IMR-90 (cell line): ENCODE measurements around the gene TMOD4. TPM values are rescaled to one million over a fixed set of nuclear protein-coding genes. Genes with fewer than 3 reads are reported as not detected.
A peak's percentile ranks its signal among the peaks of the same experiment; 100 is the strongest.

ENCODE experiments used
- ATAC-seq: fragments of 200-7000 bp; cut with Tn5 transposase; 2 replicates; pipeline ENCODE4 v1.9.1; 2020; ENCODE audit warnings: low read depth, mild to moderate bottlenecking, moderate library complexity
- BruUV-seq: library from RNA; stranded (reverse); fragments of 400-500 nt; replicated peaks from 2 replicates; lab custom pipeline; 2021; lab: Mats Ljungman, UMichigan
- CTCF ChIA-PET: fragments of 300-600 bp; formaldehyde crosslinking; extraction: SDS; loops from one replicate; lab custom pipeline; 2021; ENCODE audit warnings: antibody characterized with exemption; lab: Yijun Ruan, JAX
- POLR2A ChIA-PET: fragments of 300-600 bp; sonication (Branson Sonifier 250); formaldehyde crosslinking; loops from one replicate; lab custom pipeline; 2022; ENCODE audit warnings: antibody characterized with exemption; ENCODE audit not compliant: unreplicated experiment; lab: Charles Lee
- DNase-seq: peaks from one replicate; pipeline ENCODE4 v3.0.0; 2013
- H2AFZ ChIP-seq: replicated peaks from 2 replicates; pipeline ENCODE3; 2013; ENCODE audit warnings: low read length, mild to moderate bottlenecking; ENCODE audit not compliant: poor library complexity
- H2AK5ac ChIP-seq: 2 replicates; pipeline ENCODE4 v1.6.1; 2013; ENCODE audit warnings: low read depth, low read length, inconsistent platforms
- H2AK9ac ChIP-seq: replicated peaks from 2 replicates; pipeline ENCODE3; 2013; ENCODE audit warnings: mild to moderate bottlenecking, low read depth, low read length, moderate library complexity; ENCODE audit not compliant: poor library complexity
- H2BK120ac ChIP-seq: 2 replicates; pipeline ENCODE4 v1.6.1; 2013; ENCODE audit warnings: low read depth, low read length, inconsistent platforms
- H2BK15ac ChIP-seq: 3 replicates; pipeline ENCODE4 v1.6.1; 2013; ENCODE audit warnings: low read depth, low read length, inconsistent platforms
- H2BK20ac ChIP-seq: 2 replicates; pipeline ENCODE4 v1.6.1; 2013; ENCODE audit warnings: low read depth, mild to moderate bottlenecking, inconsistent platforms, low read length, moderate library complexity
- H2BK5ac ChIP-seq: 2 replicates; pipeline ENCODE4 v1.6.1; 2013; ENCODE audit warnings: mild to moderate bottlenecking, low read depth, low read length, inconsistent platforms; ENCODE audit not compliant: poor library complexity, severe bottlenecking
- H3K14ac ChIP-seq: replicated peaks from 2 replicates; pipeline ENCODE4 v1.6.1; 2013; ENCODE audit warnings: low read depth, low read length, inconsistent platforms
- H3K18ac ChIP-seq: 2 replicates; pipeline ENCODE4 v1.6.1; 2013; ENCODE audit warnings: low read depth, low read length, control low read depth
- H3K23ac ChIP-seq: 2 replicates; pipeline ENCODE4 v1.6.1; 2013; ENCODE audit warnings: low read depth, low read length, inconsistent platforms
- H3K27ac ChIP-seq: 2 replicates; pipeline ENCODE4 v1.5.1; 2013; ENCODE audit warnings: mild to moderate bottlenecking, control low read depth, low read length; ENCODE audit not compliant: insufficient read depth
- H3K27me3 ChIP-seq: 2 replicates; pipeline ENCODE4 v1.6.1; 2013; ENCODE audit warnings: low read length; ENCODE audit not compliant: control insufficient read depth, insufficient read depth
- H3K36me3 ChIP-seq: 2 replicates; pipeline ENCODE4 v1.6.1; 2013; ENCODE audit warnings: low read length, mixed read lengths; ENCODE audit not compliant: control insufficient read depth, insufficient read depth
- H3K4ac ChIP-seq: 2 replicates; pipeline ENCODE4 v1.6.1; 2013; ENCODE audit warnings: low read depth, low read length, inconsistent platforms
- H3K4me1 ChIP-seq: 2 replicates; pipeline ENCODE4 v1.6.1; 2013; ENCODE audit warnings: low read length, mixed read lengths; ENCODE audit not compliant: control insufficient read depth, insufficient read depth
- H3K4me2 ChIP-seq: 2 replicates; pipeline ENCODE4 v1.6.1; 2013; ENCODE audit warnings: low read depth, mild to moderate bottlenecking, control low read depth, low read length, moderate library complexity
- H3K4me3 ChIP-seq: 2 replicates; pipeline ENCODE4 v1.5.1; 2013; ENCODE audit warnings: low read depth, mild to moderate bottlenecking, control low read depth, low read length, moderate library complexity; ENCODE audit not compliant: insufficient read depth
- H3K56ac ChIP-seq: 2 replicates; pipeline ENCODE4 v1.6.1; 2013; ENCODE audit warnings: low read length, inconsistent platforms; ENCODE audit not compliant: insufficient read depth; ENCODE audit errors: extremely low read depth
- H3K79me1 ChIP-seq, 2 experiments: 2 replicates each; pipeline ENCODE4 v1.6.1; 2013; ENCODE audit warnings: low read length in 2 of 2, inconsistent platforms in 1 of 2, low read depth in 1 of 2
- H3K9ac ChIP-seq: 2 replicates; pipeline ENCODE4 v1.6.1; 2013; ENCODE audit warnings: low read depth, low read length, control low read depth
- H3K9me1 ChIP-seq: 2 replicates; pipeline ENCODE4 v1.6.1; 2013; ENCODE audit warnings: low read length, inconsistent platforms; ENCODE audit not compliant: insufficient read depth
- H3K9me3 ChIP-seq: 2 replicates; pipeline ENCODE4 v1.6.1; 2013; ENCODE audit warnings: low read length; ENCODE audit not compliant: control insufficient read depth, insufficient read depth
- H4K20me1 ChIP-seq: 2 replicates; pipeline ENCODE4 v1.6.1; 2013; ENCODE audit warnings: low read length, inconsistent platforms; ENCODE audit not compliant: insufficient read depth
- H4K5ac ChIP-seq: 2 replicates; pipeline ENCODE4 v1.6.1; 2013; ENCODE audit warnings: mild to moderate bottlenecking, low read depth, low read length, control low read depth
- H4K8ac ChIP-seq, 2 experiments: 2 replicates each; pipeline ENCODE4 v1.6.1; 2013; ENCODE audit warnings: low read depth in 2 of 2, low read length in 2 of 2, control low read depth in 1 of 2, inconsistent platforms in 1 of 2
- H4K91ac ChIP-seq: 2 replicates; pipeline ENCODE4 v1.6.1; 2013; ENCODE audit warnings: low read depth, low read length, inconsistent platforms; ENCODE audit not compliant: insufficient read depth
- CEBPB ChIP-seq: IDR thresholded peaks from 2 replicates; pipeline ENCODE4 v1.6.1; 2012; ENCODE audit warnings: low read depth, low read length, improper control_type of control experiment
- CHD1 ChIP-seq: IDR thresholded peaks from 2 replicates; pipeline ENCODE4 v1.6.1; 2012; ENCODE audit warnings: low read depth, low read length, improper control_type of control experiment
- CTCF ChIP-seq: conservative IDR thresholded peaks from 2 replicates; pipeline ENCODE4 v1.5.1; 2012; ENCODE audit warnings: mild to moderate bottlenecking, low read depth, low read length, improper control_type of control experiment
- ELK1 ChIP-seq: fragments of 150-350 bp; IDR thresholded peaks from 2 replicates; pipeline ENCODE4 v1.6.1; 2016; ENCODE audit warnings: low read depth, mild to moderate bottlenecking, low read length, moderate library complexity, borderline replicate concordance
- FOS ChIP-seq: fragments of 150-350 bp; IDR thresholded peaks from 2 replicates; pipeline ENCODE4 v1.6.1; 2016; ENCODE audit warnings: low read depth, low read length
- MAFK ChIP-seq: IDR thresholded peaks from 2 replicates; pipeline ENCODE4 v1.6.1; 2012; ENCODE audit warnings: low read depth, low read length, improper control_type of control experiment
- NFE2L2 ChIP-seq: fragments of 150-350 bp; IDR thresholded peaks from 2 replicates; pipeline ENCODE4 v1.6.1; 2016; ENCODE audit warnings: low read depth, mild to moderate bottlenecking, low read length
- POLR2A ChIP-seq: IDR thresholded peaks from 2 replicates; pipeline ENCODE4 v1.6.1; 2012; ENCODE audit warnings: mild to moderate bottlenecking, low read depth, low read length
- RAD21 ChIP-seq: IDR thresholded peaks from 2 replicates; pipeline ENCODE4 v1.6.1; 2012; ENCODE audit warnings: low read length, improper control_type of control experiment
- RFX5 ChIP-seq: IDR thresholded peaks from 2 replicates; pipeline ENCODE4 v1.8.0; 2012; ENCODE audit warnings: low read depth, mild to moderate bottlenecking, low read length, moderate library complexity
- SMC3 ChIP-seq: fragments of 150-350 bp; IDR thresholded peaks from 2 replicates; pipeline ENCODE4 v1.6.1; 2016; ENCODE audit warnings: low read depth, mild to moderate bottlenecking, antibody characterized with exemption, low read length, moderate library complexity
- USF2 ChIP-seq: fragments of 150-350 bp; IDR thresholded peaks from 2 replicates; pipeline ENCODE4 v1.6.1; 2017; ENCODE audit warnings: mild to moderate bottlenecking, antibody characterized with exemption, low read length, low read depth
- WGBS, 2 experiments: methylation state at CpG; one replicate each; pipeline versions ENCODE4 v1.1.5 to v1.1.7; 2013; ENCODE audit warnings: missing lambda C conversion rate in 2 of 2; ENCODE audit not compliant: insufficient read length in 1 of 2; ENCODE audit errors: extremely low coverage in 2 of 2; 5-methylcytosine and 5-hydroxymethylcytosine counted together
- dilution Hi-C: fragments of 300-500 bp; cut with HindIII; formaldehyde crosslinking; loops from one replicate; pipeline ENCODE4 v1.14.3; 2018; ENCODE audit warnings: low sequenced_read_pairs; ENCODE audit not compliant: unreplicated experiment
- in situ Hi-C: fragments of 300-500 bp; cut with MboI; formaldehyde crosslinking; loops from 3 replicates; pipeline ENCODE4 v1.14.3; 2019; ENCODE audit warnings: low sequenced_read_pairs, inconsistent platforms, mixed read lengths
- intact Hi-C: fragments of 100-400 bp; cut with micrococcal nuclease; formaldehyde crosslinking; loops from 2 replicates; pipeline ENCODE4 v1.10.0; 2022
- polyA plus RNA-seq, 3 experiments: library from polyadenylated mRNA; depleted of rRNA; stranded (reverse); fragments of >200 nt; gene quantifications; 2 replicates each; pipeline ENCODE4 v1.2.3, GENCODE V29; 2012; ENCODE audit warnings: low replicate concordance in 1 of 3
- total RNA-seq: library from RNA; depleted of rRNA; stranded (reverse); fragments of >200 nt; gene quantifications from 2 replicates; pipeline ENCODE4 v1.2.3, GENCODE V29; 2012

The TMOD4 gene
- total and polyA plus RNA-seq, 2 of the 4 experiments (the other 2 are of a cell fraction), result 0.27 TPM; not detected in 1

GRCh38 chr1:151147665-151148064, 28.1 kb downstream of the TMOD4 start:
- dilution Hi-C loops (no loop called here), in situ Hi-C loops (no loop called here), intact Hi-C loops (loop anchor here (5.0 kb wide), 1 partner anchor 75 kb away; the partner anchor contains the start of gene GABPB2)
- ChIA-PET POLR2A (no interaction called here), CTCF (no interaction called here)
- no peak overlapping the region for H3K4ac ChIP-seq
- no CpG with 5 or more reads among the region's 2 CpGs for WGBS, 2 experiments
- H2BK5ac ChIP-seq, result no peak overlapping the region
- H2AFZ ChIP-seq, result no peak overlapping the region
- peaks cover 4% of the 10 kb centered on the region; the same call in 1 of the 2 replicates for H3K9me1 ChIP-seq
- H3K4me2 ChIP-seq, result no peak overlapping the region
- H2BK20ac ChIP-seq, result no peak overlapping the region
- no peak overlapping the region for H2AK9ac ChIP-seq
- H4K91ac ChIP-seq, result no peak overlapping the region
- H3K4me1 ChIP-seq, result peaks cover 5% of the 10 kb centered on the region
- peak overlapping the region in 1 of 2 experiments; percentile 49; a peak in 1 of 4 replicates for H4K8ac ChIP-seq
- TF ChIP-seq CEBPB, result no peak
- no peak for TF ChIP-seq SMC3
- no peak for TF ChIP-seq RAD21
- no peak for TF ChIP-seq NFE2L2
- no peak for TF ChIP-seq CHD1
- TF ChIP-seq CTCF, result no peak
- TF ChIP-seq POLR2A, result no peak
- no peak for TF ChIP-seq USF2
- no peak for TF ChIP-seq ELK1
- no peak for TF ChIP-seq FOS
- TF ChIP-seq RFX5, result no peak
- no peak for TF ChIP-seq MAFK
- H3K18ac ChIP-seq, result no peak overlapping the region
- BruUV-seq, result no TSS peak
- H3K27me3 ChIP-seq, result peaks cover 2% of the 10 kb centered on the region; the same call in 1 of the 2 replicates
- H3K14ac ChIP-seq, result no peak overlapping the region
- H2BK15ac ChIP-seq, result no peak overlapping the region
- H3K27ac ChIP-seq, result no peak overlapping the region
- H3K56ac ChIP-seq, result no peak overlapping the region
- ATAC-seq (no peak), DNase-seq (no peak)
- no peak overlapping the region for H2BK120ac ChIP-seq
- no peak overlapping the region for H3K4me3 ChIP-seq
- no peak overlapping the region for H2AK5ac ChIP-seq
- H3K79me1 ChIP-seq, result peaks cover 0 to 6% of the 10 kb centered on the region in 2 experiments; a peak in 1 of 4 replicates
- peaks cover 5% of the 10 kb centered on the region; the same call in 1 of the 2 replicates for H4K20me1 ChIP-seq
- H4K5ac ChIP-seq, result no peak overlapping the region
- H3K9me3 ChIP-seq, result no peaks in the 10 kb centered on the region
- no peaks in the 10 kb centered on the region for H3K36me3 ChIP-seq
- H3K9ac ChIP-seq, result no peak overlapping the region
- no peak overlapping the region for H3K23ac ChIP-seq
